Measurements from ENCODE around the gene ATP10B. TPM values are rescaled to one million over a fixed set of nuclear protein-coding genes. Genes with fewer than 3 reads are reported as not detected.

ATP10B gene
- total RNA-seq, 6 experiments from 2014 or later, result not detected

DNA sequence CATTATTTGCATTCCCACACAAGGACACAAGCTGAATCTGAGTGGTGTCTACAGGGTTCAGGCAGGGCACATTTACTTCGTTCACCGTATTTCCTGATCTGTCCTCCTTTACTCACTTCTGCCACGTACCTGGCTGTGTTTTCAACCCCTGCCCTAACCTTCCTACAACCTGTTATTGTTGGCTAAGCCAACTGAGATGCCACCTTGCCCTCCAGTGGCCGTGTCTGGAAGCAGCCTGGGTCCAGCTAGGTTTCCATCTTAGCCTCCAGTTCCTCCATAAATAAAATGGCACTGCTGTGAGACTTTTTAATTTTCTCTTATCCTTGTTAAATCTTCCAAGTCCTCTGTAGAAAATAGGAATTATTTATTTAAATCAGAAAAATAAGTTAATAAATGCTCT lies 64.8 kb downstream of the ATP10B start:
- H3K4me3 Mint-ChIP-seq, result no peak overlapping the region
- H3K4me1 Mint-ChIP-seq (ENCODE audit: low read depth), result no peaks in the 10 kb centered on the region
- TF ChIP-seq, protein P1, sequence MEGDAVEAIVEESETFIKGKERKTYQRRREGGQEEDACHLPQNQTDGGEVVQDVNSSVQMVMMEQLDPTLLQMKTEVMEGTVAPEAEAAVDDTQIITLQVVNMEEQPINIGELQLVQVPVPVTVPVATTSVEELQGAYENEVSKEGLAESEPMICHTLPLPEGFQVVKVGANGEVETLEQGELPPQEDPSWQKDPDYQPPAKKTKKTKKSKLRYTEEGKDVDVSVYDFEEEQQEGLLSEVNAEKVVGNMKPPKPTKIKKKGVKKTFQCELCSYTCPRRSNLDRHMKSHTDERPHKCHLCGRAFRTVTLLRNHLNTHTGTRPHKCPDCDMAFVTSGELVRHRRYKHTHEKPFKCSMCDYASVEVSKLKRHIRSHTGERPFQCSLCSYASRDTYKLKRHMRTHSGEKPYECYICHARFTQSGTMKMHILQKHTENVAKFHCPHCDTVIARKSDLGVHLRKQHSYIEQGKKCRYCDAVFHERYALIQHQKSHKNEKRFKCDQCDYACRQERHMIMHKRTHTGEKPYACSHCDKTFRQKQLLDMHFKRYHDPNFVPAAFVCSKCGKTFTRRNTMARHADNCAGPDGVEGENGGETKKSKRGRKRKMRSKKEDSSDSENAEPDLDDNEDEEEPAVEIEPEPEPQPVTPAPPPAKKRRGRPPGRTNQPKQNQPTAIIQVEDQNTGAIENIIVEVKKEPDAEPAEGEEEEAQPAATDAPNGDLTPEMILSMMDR (IDR thresholded peaks at IDR 0.05), result peak; percentile 26; the same call in 1 of the 2 replicates
- no peaks in the 10 kb centered on the region for H3K36me3 Mint-ChIP-seq (ENCODE audit: low read depth)
- no peak overlapping the region for H3K27ac Mint-ChIP-seq
- no peaks in the 10 kb centered on the region; the same call in 1 of the 2 replicates for H3K27me3 Mint-ChIP-seq (ENCODE audit: insufficient read depth)
- DNase-seq, result no peak
- H3K9me3 Mint-ChIP-seq, result peaks cover 34% of the 10 kb centered on the region

DNA sequence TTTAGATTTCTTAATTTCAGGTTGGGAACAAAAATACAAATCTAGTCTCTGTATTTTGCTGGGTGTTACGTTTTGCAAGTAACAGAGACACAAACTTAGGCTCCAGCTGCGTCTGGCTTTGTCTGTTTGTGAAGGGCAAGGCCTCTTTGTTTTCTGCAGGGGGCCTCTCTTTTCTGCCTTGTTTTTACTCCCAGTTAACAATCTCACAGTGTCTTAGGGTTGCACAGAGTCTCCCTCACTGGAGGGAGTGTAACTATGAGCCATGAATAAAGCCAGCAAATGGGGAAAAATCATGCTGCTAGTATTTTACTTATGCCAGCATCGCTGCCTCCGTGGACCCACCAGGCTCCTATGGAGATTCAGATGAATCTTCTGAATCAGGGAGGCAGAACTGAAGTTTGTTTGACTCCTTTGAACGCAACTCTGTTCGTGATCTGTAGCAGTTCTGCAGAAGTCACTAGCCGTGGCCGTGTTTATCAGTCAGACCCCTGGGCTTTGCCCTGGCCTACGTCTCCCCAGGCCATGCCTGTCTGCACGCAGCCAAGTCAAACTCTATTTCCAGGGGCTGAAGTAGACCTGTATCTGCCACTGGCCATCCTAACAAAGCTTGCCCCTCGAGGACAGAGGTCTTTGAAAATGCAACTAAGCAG lies 77.2 kb downstream of the ATP10B start:
- Mint-ChIP-seq H3K27me3 (ENCODE audit: insufficient read depth) (no peaks in the 10 kb centered on the region), H3K4me1 (ENCODE audit: low read depth) (no peaks in the 10 kb centered on the region), H3K27ac (no peak overlapping the region), H3K4me3 (no peak overlapping the region), H3K36me3 (ENCODE audit: low read depth) (no peaks in the 10 kb centered on the region), H3K9me3 (peaks cover 16% of the 10 kb centered on the region; the same call in 1 of the 2 replicates)
- DNase-seq, result no peak
- TF ChIP-seq, protein P1 (IDR thresholded peaks at IDR 0.05), result no peak

DNA sequence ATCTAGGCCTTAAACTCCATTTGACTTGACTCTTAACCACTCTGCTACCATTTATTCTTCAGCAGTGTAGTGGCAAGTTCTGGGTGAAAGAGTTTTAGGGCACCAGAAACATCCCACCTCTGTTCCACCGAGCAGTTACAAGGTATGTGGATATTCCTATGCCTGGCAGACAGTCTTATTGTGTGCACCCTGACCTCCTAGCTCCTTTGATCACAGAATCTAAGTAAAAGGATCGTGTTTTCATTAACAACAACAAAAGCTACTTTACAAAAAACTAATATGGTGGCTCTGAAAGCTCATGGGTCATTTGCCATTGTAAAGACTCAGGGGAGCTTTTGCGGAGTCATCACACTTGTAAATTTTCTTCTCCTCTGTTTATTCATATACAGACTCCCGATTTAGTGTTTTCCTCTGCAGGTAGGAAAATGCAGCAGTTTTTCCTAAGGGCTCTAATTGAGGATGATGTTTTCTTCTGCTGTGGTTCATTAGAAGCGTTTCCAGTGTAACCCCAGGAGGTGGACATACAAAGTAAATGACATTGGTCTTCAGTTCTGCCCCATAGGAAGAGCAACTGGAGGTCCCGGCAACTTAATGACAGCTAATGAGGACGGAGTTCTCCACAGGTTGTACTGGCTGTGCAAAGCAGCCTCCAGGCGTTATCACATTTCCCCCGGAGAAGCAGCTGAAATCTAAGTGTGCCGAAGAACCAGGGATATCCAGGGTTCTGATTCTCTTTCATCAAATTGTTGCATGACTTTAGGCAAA lies 78.2 kb downstream of the ATP10B start:
- H3K9me3 Mint-ChIP-seq, result peaks cover 16% of the 10 kb centered on the region; the same call in 1 of the 2 replicates
- H3K27me3 Mint-ChIP-seq (ENCODE audit: insufficient read depth), result no peaks in the 10 kb centered on the region
- no peak overlapping the region for H3K4me3 Mint-ChIP-seq
- no peaks in the 10 kb centered on the region for H3K36me3 Mint-ChIP-seq (ENCODE audit: low read depth)
- H3K27ac Mint-ChIP-seq, result no peak overlapping the region
- no peak for DNase-seq
- no peaks in the 10 kb centered on the region for H3K4me1 Mint-ChIP-seq (ENCODE audit: low read depth)
- TF ChIP-seq, protein P1 (IDR thresholded peaks at IDR 0.05), result no peak

DNA sequence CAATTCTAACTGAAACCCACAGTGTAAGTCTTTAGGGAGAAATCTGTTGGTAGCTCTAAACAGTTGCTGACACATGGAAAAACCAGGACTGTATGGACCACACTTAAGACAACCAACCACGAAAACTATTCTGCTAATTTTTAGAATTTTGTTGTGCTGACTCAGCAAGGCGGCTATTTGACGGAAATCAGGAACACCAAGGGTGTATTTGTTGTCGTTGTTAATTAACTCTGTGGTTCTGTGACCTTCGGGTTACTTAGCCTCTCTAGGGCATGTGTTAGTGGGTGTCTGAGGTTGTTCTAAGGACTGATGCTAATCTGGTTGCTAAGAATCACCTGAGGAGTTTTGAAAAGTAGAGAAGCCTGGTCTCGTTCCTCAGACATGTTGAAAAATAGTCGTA lies 79.2 kb downstream of the ATP10B start:
- TF ChIP-seq, protein P1 (IDR thresholded peaks at IDR 0.05), result no peak
- no peaks in the 10 kb centered on the region; the same call in 1 of the 2 replicates for H3K27me3 Mint-ChIP-seq (ENCODE audit: insufficient read depth)
- H3K27ac Mint-ChIP-seq, result no peak overlapping the region
- no peaks in the 10 kb centered on the region for H3K4me1 Mint-ChIP-seq (ENCODE audit: low read depth)
- no peak for DNase-seq
- H3K36me3 Mint-ChIP-seq (ENCODE audit: low read depth), result no peaks in the 10 kb centered on the region
- peaks cover 16% of the 10 kb centered on the region; the same call in 1 of the 2 replicates for H3K9me3 Mint-ChIP-seq
- H3K4me3 Mint-ChIP-seq, result no peak overlapping the region

DNA sequence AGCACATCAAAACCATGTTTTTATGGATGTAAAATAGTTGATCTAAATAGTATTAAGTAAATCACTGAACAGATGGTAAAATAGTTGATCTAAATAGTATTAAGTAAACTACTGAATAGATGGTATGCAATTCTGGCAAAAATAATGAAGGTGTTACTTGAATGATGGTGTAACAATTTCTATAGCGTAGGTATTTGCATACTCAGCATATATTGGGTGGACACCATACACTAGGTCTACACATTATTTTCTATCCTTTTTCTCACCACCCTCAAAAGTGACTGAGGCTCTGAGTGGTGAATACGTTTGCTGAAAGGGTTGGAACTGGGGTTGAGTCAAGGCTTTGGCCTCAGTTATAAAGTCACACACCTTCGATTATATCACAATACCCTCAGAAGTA lies 81.3 kb downstream of the ATP10B start:
- H3K4me1 Mint-ChIP-seq (ENCODE audit: low read depth), result no peaks in the 10 kb centered on the region
- no peak overlapping the region for H3K27ac Mint-ChIP-seq
- no peaks in the 10 kb centered on the region for H3K36me3 Mint-ChIP-seq (ENCODE audit: low read depth)
- H3K9me3 Mint-ChIP-seq, result peaks cover 5% of the 10 kb centered on the region
- H3K27me3 Mint-ChIP-seq (ENCODE audit: insufficient read depth), result peaks cover 1% of the 10 kb centered on the region
- no peak for DNase-seq
- TF ChIP-seq, protein P1 (IDR thresholded peaks at IDR 0.05), result no peak
- no peak overlapping the region for H3K4me3 Mint-ChIP-seq

Data from HFFc6 (cell line).